Dermis blood vessel endothelial cell (primary cell): ENCODE data around the gene SHISA7. TPM values are rescaled to one million over a fixed set of nuclear protein-coding genes. Genes with fewer than 3 reads are reported as not detected.

Experiments used
- DNase-seq: peaks from one replicate; pipeline ENCODE4 v3.0.0; 2010
- total RNA-seq: library from RNA; depleted of rRNA; stranded (reverse); fragments of >200 nt; gene quantifications from 2 replicates; pipeline ENCODE4 v1.2.3, GENCODE V29; 2014

SHISA7 gene
- total RNA-seq = not detected in 2 replicates

GRCh38 chr19:55443045-55443823 is at the start of gene SHISA7:
SHISA7 (minus strand) TSS chr19:55443300; CDS start chr19:55442863, 437 bp downstream.
- DNase-seq = no peak

- no peak for DNase-seq
These were observed 49.4 kb upstream of the SHISA7 start for GRCh38 chr19:55492362-55492944.

GRCh38 chr19:55491546-55492360 is 48.7 kb upstream of the SHISA7 start:
- DNase-seq = no peak

- no peak for DNase-seq
These were observed 47.7 kb upstream of the SHISA7 start for GRCh38 chr19:55490478-55491432.

GRCh38 chr19:55489711-55490477 is 46.8 kb upstream of the SHISA7 start:
- no peak for DNase-seq

GRCh38 chr19:55488986-55489710 is 46.0 kb upstream of the SHISA7 start:
- no peak for DNase-seq

- DNase-seq = no peak
These were observed 45.0 kb upstream of the SHISA7 start, which contains the start of gene SSC5D for GRCh38 chr19:55487924-55488687. SSC5D (plus strand) TSS chr19:55488436; CDS start chr19:55488590, 154 bp downstream.

GRCh38 chr19:55486971-55487923 is 44.1 kb upstream of the SHISA7 start:
- DNase-seq = peak; percentile 95

GRCh38 chr19:55486043-55486970 is 43.2 kb upstream of the SHISA7 start:
- peak; percentile 38 for DNase-seq

- no peak for DNase-seq
These were observed 42.4 kb upstream of the SHISA7 start for GRCh38 chr19:55485439-55486011.

- peak; percentile 68 for DNase-seq
These were observed 41.7 kb upstream of the SHISA7 start, which contains the start of gene NAT14 for GRCh38 chr19:55484593-55485438. NAT14 (plus strand) TSS chr19:55485188; CDS start chr19:55485709, 521 bp downstream.

GRCh38 chr19:55483706-55484592 is 40.8 kb upstream of the SHISA7 start:
- DNase-seq = no peak

- DNase-seq = no peak
These were observed 40.0 kb upstream of the SHISA7 start for GRCh38 chr19:55482967-55483705.
